WTC11 (cell line): ENCODE measurements around the gene NDUFAF2. TPM values are rescaled to one million over a fixed set of nuclear protein-coding genes. Genes with fewer than 3 reads are reported as not detected.
A peak's percentile ranks its signal among the peaks of the same experiment; 100 is the strongest.

ENCODE experiments used
- ATAC-seq: fragments of 200-7000 bp; cut with Tn5 transposase; 2 replicates; pipeline ENCODE4 v1.10.0; 2021; ENCODE audit warnings: mild to moderate bottlenecking, moderate library complexity
- CTCF ChIA-PET: fragments of 300-600 bp; sonication (Branson Sonifier 250); formaldehyde crosslinking; loops from one replicate; lab custom pipeline; 2021; ENCODE audit warnings: antibody characterized with exemption; lab: Charles Lee
- POLR2A ChIA-PET: fragments of 350-600 bp; sonication (Branson Sonifier 250); formaldehyde crosslinking; loops from one replicate; lab custom pipeline; 2021; ENCODE audit warnings: antibody characterized with exemption; lab: Charles Lee
- DNase-seq: peaks from one replicate; pipeline ENCODE4 v3.0.0; 2021; ENCODE audit warnings: low spot score
- H3K27ac Mint-ChIP-seq: 2 replicates; pipeline ENCODE4 v1.8.0; 2021; ENCODE audit warnings: mixed read lengths
- H3K27me3 Mint-ChIP-seq: 2 replicates; pipeline ENCODE4 v1.8.0; 2021; ENCODE audit warnings: low read depth, mild to moderate bottlenecking, moderate library complexity, mixed read lengths
- H3K36me3 Mint-ChIP-seq: 2 replicates; pipeline ENCODE4 v1.8.0; 2021; ENCODE audit warnings: mixed read lengths
- H3K4me1 Mint-ChIP-seq: 2 replicates; pipeline ENCODE4 v1.8.0; 2022; ENCODE audit warnings: mixed read lengths
- H3K4me3 Mint-ChIP-seq: 2 replicates; pipeline ENCODE4 v1.8.0; 2021; ENCODE audit warnings: mild to moderate bottlenecking, moderate library complexity, mixed read lengths
- H3K9me3 Mint-ChIP-seq: 2 replicates; pipeline ENCODE4 v1.8.0; 2021; ENCODE audit warnings: mixed read lengths
- ESRRA ChIP-seq: sonication (generic); formaldehyde crosslinking; IDR thresholded peaks from 2 replicates; pipeline ENCODE4 v1.8.1; 2022; ENCODE audit warnings: mild to moderate bottlenecking, missing genetic modification reagents, borderline replicate concordance
- FOXP1 ChIP-seq: sonication (generic); formaldehyde crosslinking; IDR thresholded peaks from 2 replicates; pipeline ENCODE4 v1.8.0; 2022; ENCODE audit warnings: missing genetic modification reagents, mild to moderate bottlenecking, moderate library complexity, borderline replicate concordance
- HMGA2 ChIP-seq: fragments of 250-450 bp; sonication (Bioruptor Pico); IDR thresholded peaks from 2 replicates; pipeline ENCODE4 v1.4.0; 2021; ENCODE audit warnings: mild to moderate bottlenecking, moderate library complexity
- JUN ChIP-seq: sonication (generic); formaldehyde crosslinking; IDR thresholded peaks from 2 replicates; pipeline ENCODE4 v1.8.0; 2023; ENCODE audit warnings: mild to moderate bottlenecking, missing genetic modification reagents
- MXD4 ChIP-seq: fragments of 250-450 bp; sonication (Bioruptor Pico); IDR thresholded peaks from 2 replicates; pipeline ENCODE4 v1.8.0; 2021; ENCODE audit warnings: mild to moderate bottlenecking, moderate library complexity, borderline replicate concordance
- NFATC4 ChIP-seq: fragments of 250-450 bp; sonication (Bioruptor Pico); IDR thresholded peaks from 2 replicates; pipeline ENCODE4 v1.9.0; 2021; ENCODE audit warnings: mild to moderate bottlenecking
- NFE2L1 ChIP-seq: sonication (generic); formaldehyde crosslinking; IDR thresholded peaks from 2 replicates; pipeline ENCODE4 v1.8.1; 2023; ENCODE audit warnings: missing genetic modification reagents
- NR2C2 ChIP-seq: sonication (generic); formaldehyde crosslinking; IDR thresholded peaks from 2 replicates; pipeline ENCODE4 v1.8.0; 2022; ENCODE audit warnings: mild to moderate bottlenecking, missing genetic modification reagents
- NR3C1 ChIP-seq: sonication (generic); formaldehyde crosslinking; conservative IDR thresholded peaks from 2 replicates; pipeline ENCODE4 v1.8.1; 2023; ENCODE audit warnings: low read depth, mild to moderate bottlenecking, missing genetic modification reagents
- SP1 ChIP-seq: sonication (generic); formaldehyde crosslinking; conservative IDR thresholded peaks from 2 replicates; pipeline ENCODE4 v1.8.1; 2022; ENCODE audit warnings: missing genetic modification reagents
- total RNA-seq: library from RNA; stranded (reverse); gene quantifications from 3 replicates; pipeline ENCODE4 v1.2.3, GENCODE V29; 2021
- TF ChIP-seq, protein P1 (sequence below): sonication (generic); formaldehyde crosslinking; IDR thresholded peaks from 2 replicates; pipeline ENCODE4 v1.8.0; 2023; ENCODE audit warnings: missing genetic modification reagents, mild to moderate bottlenecking, borderline replicate concordance
- TF ChIP-seq, protein P2 (sequence below): sonication (generic); formaldehyde crosslinking; IDR thresholded peaks from 2 replicates; pipeline ENCODE4 v1.8.0; 2022; ENCODE audit warnings: mild to moderate bottlenecking, missing genetic modification reagents
- TF ChIP-seq, protein P3 (sequence below): fragments of 250-450 bp; sonication (Bioruptor Pico); IDR thresholded peaks from 2 replicates; pipeline ENCODE4 v1.8.0; 2021; ENCODE audit warnings: mild to moderate bottlenecking
- TF ChIP-seq, protein P4 (sequence below): fragments of 250-450 bp; sonication (Bioruptor Pico); IDR thresholded peaks from 2 replicates; pipeline ENCODE4 v1.9.0; 2021; ENCODE audit warnings: mild to moderate bottlenecking
- TF ChIP-seq, protein P5 (sequence below): sonication (generic); formaldehyde crosslinking; IDR thresholded peaks from 2 replicates; pipeline ENCODE4 v1.8.0; 2022; ENCODE audit warnings: missing genetic modification reagents
- TF ChIP-seq, protein P6 (sequence below): sonication (generic); formaldehyde crosslinking; IDR thresholded peaks from 2 replicates; pipeline ENCODE4 v1.8.1; 2022; ENCODE audit warnings: low read depth, mild to moderate bottlenecking, moderate library complexity, missing genetic modification reagents, borderline replicate concordance
- TF ChIP-seq, protein P7 (sequence below): sonication (generic); formaldehyde crosslinking; IDR thresholded peaks from 2 replicates; pipeline ENCODE4 v1.8.0; 2022; ENCODE audit warnings: mild to moderate bottlenecking, missing genetic modification reagents
- TF ChIP-seq, protein P8 (sequence below): fragments of 250-450 bp; sonication (Bioruptor Pico); IDR thresholded peaks from 2 replicates; pipeline ENCODE4 v1.9.0; 2021; ENCODE audit warnings: mild to moderate bottlenecking
- TF ChIP-seq, protein P9 (sequence below): sonication (generic); formaldehyde crosslinking; conservative IDR thresholded peaks from 2 replicates; pipeline ENCODE4 v1.8.1; 2022; ENCODE audit warnings: mild to moderate bottlenecking, missing genetic modification reagents

Gene NDUFAF2
- total RNA-seq, 1 experiment from 2014 or later = 42.0 TPM

DNA sequence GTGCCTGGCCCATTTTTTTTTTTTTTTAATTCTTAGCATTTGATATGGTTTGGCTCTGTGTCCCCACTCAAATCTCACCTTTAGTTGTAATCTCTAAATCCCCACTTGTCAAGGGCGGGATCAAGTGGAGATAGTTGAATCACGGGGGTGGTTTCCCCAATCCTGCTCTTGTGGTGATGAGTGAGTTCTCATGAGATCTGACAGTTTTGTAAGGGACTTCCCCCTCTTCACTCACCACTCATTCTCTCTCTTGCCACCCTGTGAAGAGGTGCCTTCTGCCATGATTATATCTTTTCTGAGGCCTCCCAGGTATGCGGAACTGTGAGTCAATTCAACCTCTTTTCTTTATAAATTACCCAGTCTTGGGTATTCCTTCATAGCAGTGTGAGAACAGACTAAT, 27.2 kb downstream of the NDUFAF2 start (continued):
- TF ChIP-seq, protein P1, sequence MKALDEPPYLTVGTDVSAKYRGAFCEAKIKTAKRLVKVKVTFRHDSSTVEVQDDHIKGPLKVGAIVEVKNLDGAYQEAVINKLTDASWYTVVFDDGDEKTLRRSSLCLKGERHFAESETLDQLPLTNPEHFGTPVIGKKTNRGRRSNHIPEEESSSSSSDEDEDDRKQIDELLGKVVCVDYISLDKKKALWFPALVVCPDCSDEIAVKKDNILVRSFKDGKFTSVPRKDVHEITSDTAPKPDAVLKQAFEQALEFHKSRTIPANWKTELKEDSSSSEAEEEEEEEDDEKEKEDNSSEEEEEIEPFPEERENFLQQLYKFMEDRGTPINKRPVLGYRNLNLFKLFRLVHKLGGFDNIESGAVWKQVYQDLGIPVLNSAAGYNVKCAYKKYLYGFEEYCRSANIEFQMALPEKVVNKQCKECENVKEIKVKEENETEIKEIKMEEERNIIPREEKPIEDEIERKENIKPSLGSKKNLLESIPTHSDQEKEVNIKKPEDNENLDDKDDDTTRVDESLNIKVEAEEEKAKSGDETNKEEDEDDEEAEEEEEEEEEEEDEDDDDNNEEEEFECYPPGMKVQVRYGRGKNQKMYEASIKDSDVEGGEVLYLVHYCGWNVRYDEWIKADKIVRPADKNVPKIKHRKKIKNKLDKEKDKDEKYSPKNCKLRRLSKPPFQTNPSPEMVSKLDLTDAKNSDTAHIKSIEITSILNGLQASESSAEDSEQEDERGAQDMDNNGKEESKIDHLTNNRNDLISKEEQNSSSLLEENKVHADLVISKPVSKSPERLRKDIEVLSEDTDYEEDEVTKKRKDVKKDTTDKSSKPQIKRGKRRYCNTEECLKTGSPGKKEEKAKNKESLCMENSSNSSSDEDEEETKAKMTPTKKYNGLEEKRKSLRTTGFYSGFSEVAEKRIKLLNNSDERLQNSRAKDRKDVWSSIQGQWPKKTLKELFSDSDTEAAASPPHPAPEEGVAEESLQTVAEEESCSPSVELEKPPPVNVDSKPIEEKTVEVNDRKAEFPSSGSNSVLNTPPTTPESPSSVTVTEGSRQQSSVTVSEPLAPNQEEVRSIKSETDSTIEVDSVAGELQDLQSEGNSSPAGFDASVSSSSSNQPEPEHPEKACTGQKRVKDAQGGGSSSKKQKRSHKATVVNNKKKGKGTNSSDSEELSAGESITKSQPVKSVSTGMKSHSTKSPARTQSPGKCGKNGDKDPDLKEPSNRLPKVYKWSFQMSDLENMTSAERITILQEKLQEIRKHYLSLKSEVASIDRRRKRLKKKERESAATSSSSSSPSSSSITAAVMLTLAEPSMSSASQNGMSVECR (CRISPR knock-in tag) = no peak
- TF ChIP-seq FOXP1 (no peak), HMGA2 (CRISPR knock-in tag) (no peak), MXD4 (CRISPR knock-in tag) (no peak), SP1 (CRISPR knock-in tag) (no peak), ESRRA (CRISPR knock-in tag) (no peak), NR2C2 (no peak)
- TF ChIP-seq, protein P2, sequence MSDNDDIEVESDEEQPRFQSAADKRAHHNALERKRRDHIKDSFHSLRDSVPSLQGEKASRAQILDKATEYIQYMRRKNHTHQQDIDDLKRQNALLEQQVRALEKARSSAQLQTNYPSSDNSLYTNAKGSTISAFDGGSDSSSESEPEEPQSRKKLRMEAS (CRISPR knock-in tag) = no peak
- TF ChIP-seq, protein P3, sequence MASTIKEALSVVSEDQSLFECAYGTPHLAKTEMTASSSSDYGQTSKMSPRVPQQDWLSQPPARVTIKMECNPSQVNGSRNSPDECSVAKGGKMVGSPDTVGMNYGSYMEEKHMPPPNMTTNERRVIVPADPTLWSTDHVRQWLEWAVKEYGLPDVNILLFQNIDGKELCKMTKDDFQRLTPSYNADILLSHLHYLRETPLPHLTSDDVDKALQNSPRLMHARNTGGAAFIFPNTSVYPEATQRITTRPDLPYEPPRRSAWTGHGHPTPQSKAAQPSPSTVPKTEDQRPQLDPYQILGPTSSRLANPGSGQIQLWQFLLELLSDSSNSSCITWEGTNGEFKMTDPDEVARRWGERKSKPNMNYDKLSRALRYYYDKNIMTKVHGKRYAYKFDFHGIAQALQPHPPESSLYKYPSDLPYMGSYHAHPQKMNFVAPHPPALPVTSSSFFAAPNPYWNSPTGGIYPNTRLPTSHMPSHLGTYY = no peak
- TF ChIP-seq, protein P4, sequence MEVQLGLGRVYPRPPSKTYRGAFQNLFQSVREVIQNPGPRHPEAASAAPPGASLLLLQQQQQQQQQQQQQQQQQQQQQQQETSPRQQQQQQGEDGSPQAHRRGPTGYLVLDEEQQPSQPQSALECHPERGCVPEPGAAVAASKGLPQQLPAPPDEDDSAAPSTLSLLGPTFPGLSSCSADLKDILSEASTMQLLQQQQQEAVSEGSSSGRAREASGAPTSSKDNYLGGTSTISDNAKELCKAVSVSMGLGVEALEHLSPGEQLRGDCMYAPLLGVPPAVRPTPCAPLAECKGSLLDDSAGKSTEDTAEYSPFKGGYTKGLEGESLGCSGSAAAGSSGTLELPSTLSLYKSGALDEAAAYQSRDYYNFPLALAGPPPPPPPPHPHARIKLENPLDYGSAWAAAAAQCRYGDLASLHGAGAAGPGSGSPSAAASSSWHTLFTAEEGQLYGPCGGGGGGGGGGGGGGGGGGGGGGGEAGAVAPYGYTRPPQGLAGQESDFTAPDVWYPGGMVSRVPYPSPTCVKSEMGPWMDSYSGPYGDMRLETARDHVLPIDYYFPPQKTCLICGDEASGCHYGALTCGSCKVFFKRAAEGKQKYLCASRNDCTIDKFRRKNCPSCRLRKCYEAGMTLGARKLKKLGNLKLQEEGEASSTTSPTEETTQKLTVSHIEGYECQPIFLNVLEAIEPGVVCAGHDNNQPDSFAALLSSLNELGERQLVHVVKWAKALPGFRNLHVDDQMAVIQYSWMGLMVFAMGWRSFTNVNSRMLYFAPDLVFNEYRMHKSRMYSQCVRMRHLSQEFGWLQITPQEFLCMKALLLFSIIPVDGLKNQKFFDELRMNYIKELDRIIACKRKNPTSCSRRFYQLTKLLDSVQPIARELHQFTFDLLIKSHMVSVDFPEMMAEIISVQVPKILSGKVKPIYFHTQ (CRISPR knock-in tag) = no peak

DNA sequence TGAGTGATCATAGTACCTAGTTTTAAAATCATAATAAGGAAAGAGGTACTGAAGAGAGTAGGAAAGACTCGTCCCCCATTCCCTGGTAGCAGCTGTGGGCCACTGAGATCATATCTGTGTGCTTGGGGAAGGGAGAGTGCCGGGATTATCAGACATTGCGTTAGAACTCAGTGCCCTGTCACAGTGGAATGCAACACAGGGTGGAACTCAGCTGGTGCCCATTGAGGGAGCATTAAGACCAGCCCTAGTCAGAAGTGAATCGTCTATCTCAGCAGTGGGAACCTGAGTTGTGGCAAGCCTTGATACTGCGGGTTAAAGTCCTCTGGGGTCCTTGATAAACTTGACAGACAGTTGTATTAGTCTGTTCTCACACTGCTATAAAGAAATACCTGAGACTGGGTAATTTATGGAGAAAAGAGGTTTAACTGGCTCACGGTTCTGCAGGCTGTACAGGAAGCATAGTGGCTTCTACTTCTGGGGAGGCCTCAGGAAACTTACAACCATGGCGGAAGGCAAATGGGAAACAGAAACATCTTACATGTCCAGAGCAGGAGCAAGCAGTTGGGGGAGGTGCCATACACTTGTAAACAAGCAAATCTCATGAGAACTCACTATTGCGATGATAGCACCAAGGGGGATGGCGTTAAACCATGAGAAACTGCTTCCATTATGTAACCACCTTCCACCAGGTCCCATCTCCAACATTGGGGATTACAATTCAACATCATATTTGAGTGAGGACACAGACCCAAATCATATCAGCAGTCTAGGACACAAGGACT, 33.1 kb downstream of the NDUFAF2 start:
- Mint-ChIP-seq H3K36me3 (peaks cover 12% of the 10 kb centered on the region), H3K9me3 (peaks cover 23% of the 10 kb centered on the region), H3K27ac (no peak overlapping the region), H3K4me3 (no peak overlapping the region), H3K27me3 (no peaks in the 10 kb centered on the region), H3K4me1 (no peaks in the 10 kb centered on the region)
- no peak for DNase-seq
- peak; percentile 43; the same call in 1 of the 2 replicates for ATAC-seq
- ChIA-PET POLR2A (no interaction called here), CTCF (no interaction called here)
- TF ChIP-seq NR3C1 (CRISPR knock-in tag) = no peak
- TF ChIP-seq NR2C2 = no peak
- TF ChIP-seq, protein P5, sequence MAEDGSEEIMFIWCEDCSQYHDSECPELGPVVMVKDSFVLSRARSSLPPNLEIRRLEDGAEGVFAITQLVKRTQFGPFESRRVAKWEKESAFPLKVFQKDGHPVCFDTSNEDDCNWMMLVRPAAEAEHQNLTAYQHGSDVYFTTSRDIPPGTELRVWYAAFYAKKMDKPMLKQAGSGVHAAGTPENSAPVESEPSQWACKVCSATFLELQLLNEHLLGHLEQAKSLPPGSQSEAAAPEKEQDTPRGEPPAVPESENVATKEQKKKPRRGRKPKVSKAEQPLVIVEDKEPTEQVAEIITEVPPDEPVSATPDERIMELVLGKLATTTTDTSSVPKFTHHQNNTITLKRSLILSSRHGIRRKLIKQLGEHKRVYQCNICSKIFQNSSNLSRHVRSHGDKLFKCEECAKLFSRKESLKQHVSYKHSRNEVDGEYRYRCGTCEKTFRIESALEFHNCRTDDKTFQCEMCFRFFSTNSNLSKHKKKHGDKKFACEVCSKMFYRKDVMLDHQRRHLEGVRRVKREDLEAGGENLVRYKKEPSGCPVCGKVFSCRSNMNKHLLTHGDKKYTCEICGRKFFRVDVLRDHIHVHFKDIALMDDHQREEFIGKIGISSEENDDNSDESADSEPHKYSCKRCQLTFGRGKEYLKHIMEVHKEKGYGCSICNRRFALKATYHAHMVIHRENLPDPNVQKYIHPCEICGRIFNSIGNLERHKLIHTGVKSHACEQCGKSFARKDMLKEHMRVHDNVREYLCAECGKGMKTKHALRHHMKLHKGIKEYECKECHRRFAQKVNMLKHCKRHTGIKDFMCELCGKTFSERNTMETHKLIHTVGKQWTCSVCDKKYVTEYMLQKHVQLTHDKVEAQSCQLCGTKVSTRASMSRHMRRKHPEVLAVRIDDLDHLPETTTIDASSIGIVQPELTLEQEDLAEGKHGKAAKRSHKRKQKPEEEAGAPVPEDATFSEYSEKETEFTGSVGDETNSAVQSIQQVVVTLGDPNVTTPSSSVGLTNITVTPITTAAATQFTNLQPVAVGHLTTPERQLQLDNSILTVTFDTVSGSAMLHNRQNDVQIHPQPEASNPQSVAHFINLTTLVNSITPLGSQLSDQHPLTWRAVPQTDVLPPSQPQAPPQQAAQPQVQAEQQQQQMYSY (CRISPR knock-in tag) = no peak
- TF ChIP-seq, protein P6, sequence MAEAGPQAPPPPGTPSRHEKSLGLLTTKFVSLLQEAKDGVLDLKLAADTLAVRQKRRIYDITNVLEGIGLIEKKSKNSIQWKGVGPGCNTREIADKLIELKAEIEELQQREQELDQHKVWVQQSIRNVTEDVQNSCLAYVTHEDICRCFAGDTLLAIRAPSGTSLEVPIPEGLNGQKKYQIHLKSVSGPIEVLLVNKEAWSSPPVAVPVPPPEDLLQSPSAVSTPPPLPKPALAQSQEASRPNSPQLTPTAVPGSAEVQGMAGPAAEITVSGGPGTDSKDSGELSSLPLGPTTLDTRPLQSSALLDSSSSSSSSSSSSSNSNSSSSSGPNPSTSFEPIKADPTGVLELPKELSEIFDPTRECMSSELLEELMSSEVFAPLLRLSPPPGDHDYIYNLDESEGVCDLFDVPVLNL (CRISPR knock-in tag) = no peak
- TF ChIP-seq, protein P7, sequence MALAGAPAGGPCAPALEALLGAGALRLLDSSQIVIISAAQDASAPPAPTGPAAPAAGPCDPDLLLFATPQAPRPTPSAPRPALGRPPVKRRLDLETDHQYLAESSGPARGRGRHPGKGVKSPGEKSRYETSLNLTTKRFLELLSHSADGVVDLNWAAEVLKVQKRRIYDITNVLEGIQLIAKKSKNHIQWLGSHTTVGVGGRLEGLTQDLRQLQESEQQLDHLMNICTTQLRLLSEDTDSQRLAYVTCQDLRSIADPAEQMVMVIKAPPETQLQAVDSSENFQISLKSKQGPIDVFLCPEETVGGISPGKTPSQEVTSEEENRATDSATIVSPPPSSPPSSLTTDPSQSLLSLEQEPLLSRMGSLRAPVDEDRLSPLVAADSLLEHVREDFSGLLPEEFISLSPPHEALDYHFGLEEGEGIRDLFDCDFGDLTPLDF (CRISPR knock-in tag) = no peak
- TF ChIP-seq, protein P8, sequence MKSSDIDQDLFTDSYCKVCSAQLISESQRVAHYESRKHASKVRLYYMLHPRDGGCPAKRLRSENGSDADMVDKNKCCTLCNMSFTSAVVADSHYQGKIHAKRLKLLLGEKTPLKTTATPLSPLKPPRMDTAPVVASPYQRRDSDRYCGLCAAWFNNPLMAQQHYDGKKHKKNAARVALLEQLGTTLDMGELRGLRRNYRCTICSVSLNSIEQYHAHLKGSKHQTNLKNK (CRISPR knock-in tag) = no peak
- no peak for TF ChIP-seq NFATC4 (CRISPR knock-in tag)
- TF ChIP-seq, protein P9, sequence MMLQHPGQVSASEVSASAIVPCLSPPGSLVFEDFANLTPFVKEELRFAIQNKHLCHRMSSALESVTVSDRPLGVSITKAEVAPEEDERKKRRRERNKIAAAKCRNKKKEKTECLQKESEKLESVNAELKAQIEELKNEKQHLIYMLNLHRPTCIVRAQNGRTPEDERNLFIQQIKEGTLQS = no peak
- TF ChIP-seq NFE2L1 = no peak
- TF ChIP-seq JUN = no peak
